K562 (cell line): ENCODE results near the gene PLK5. TPM values are rescaled to one million over a fixed set of nuclear protein-coding genes. Genes with fewer than 3 reads are reported as not detected.

Experiments
- ATAC-seq: fragments of 200-7000 bp; cut with Tn5 transposase; 3 replicates; pipeline ENCODE4 v1.9.1; 2020; ENCODE audit warnings: moderate library complexity
- BruUV-seq: library from RNA; stranded (reverse); fragments of 400-500 nt; replicated peaks from 2 replicates; lab custom pipeline; 2021; lab: Mats Ljungman, UMichigan
- CTCF ChIA-PET: fragments of 300-600 bp; formaldehyde crosslinking; extraction: SDS; loops from one replicate; lab custom pipeline; 2021; ENCODE audit warnings: low intra/inter-chr PET ratio; lab: Yijun Ruan, JAX
- POLR2A ChIA-PET: fragments of 300-600, 350-650 bp; sonication (Branson Sonifier 250); formaldehyde crosslinking; extraction: SDS; loops from one replicate; lab custom pipeline; 2021; ENCODE audit warnings: antibody characterized with exemption, inconsistent platforms; lab: Yijun Ruan, JAX
- DNase-seq, 4 experiments: peaks; one replicate each; pipeline versions ENCODE4 v3.0.0 to v3.0.0-alpha.2; 2011 to 2018; ENCODE audit warnings: low spot score in 3 of 4, mixed read lengths in 3 of 4; ENCODE audit errors: extremely low read depth in 1 of 4
- FAIRE-seq: peaks from 2 replicates; lab custom pipeline; 2011; peaks lifted over from hg19 to GRCh38; lab: Jason Lieb, UNC
- H2AFZ ChIP-seq: 2 replicates; pipeline ENCODE4 v1.6.0; 2011; ENCODE audit warnings: low read depth, low read length, control low read depth, inconsistent platforms
- H3K27ac ChIP-seq: fragments of 200-600 bp; 3 replicates; pipeline ENCODE4 v1.8.0; 2011; ENCODE audit warnings: low read depth, mild to moderate bottlenecking, control low read depth, inconsistent platforms, low read length, moderate library complexity, mixed read lengths; ENCODE audit errors: extremely low read depth
- H3K27me3 ChIP-seq, 2 experiments: fragments of 300-600 bp in 1 of 2; 2 replicates in 1 of 2; 3 replicates in 1 of 2; pipeline versions ENCODE4 v1.6.0 to v1.8.0; 2011; ENCODE audit warnings: inconsistent platforms in 2 of 2, low read length in 2 of 2, mild to moderate bottlenecking in 1 of 2, mixed read lengths in 1 of 2, moderate library complexity in 1 of 2; ENCODE audit not compliant: control insufficient read depth in 2 of 2, insufficient read depth in 2 of 2
- H3K36me3 ChIP-seq: fragments of 300-600 bp; 3 replicates; pipeline ENCODE4 v1.8.0; 2011; ENCODE audit warnings: mild to moderate bottlenecking, low read length, inconsistent platforms; ENCODE audit not compliant: control insufficient read depth, insufficient read depth
- H3K4me1 ChIP-seq, 2 experiments: fragments of 200-600 bp in 1 of 2; replicated peaks in 1 of 2; 2 replicates in 1 of 2; 3 replicates in 1 of 2; pipeline versions ENCODE4 v1.5.1 to v1.8.0; 2011; ENCODE audit warnings: inconsistent platforms in 2 of 2, low read length in 2 of 2, mild to moderate bottlenecking in 1 of 2, mixed read lengths in 1 of 2, moderate library complexity in 1 of 2; ENCODE audit not compliant: control insufficient read depth in 2 of 2, insufficient read depth in 2 of 2
- H3K4me2 ChIP-seq: 2 replicates; pipeline ENCODE4 v1.6.1; 2011; ENCODE audit warnings: low read length, control low read depth, inconsistent platforms, mixed read lengths; ENCODE audit not compliant: insufficient read depth
- H3K4me3 ChIP-seq: fragments of 200-600 bp; sonication (generic), shearing (Covaris generic); 2 replicates; pipeline ENCODE4 v1.5.1; 2016; ENCODE audit warnings: control low read depth, inconsistent platforms
- H3K79me2 ChIP-seq: fragments of 200-600 bp; 3 replicates; pipeline ENCODE4 v1.8.0; 2011; ENCODE audit warnings: low read length, inconsistent platforms; ENCODE audit not compliant: control insufficient read depth, insufficient read depth
- H3K9ac ChIP-seq, 2 experiments: 2 replicates each; pipeline versions ENCODE4 v1.6.0 to v1.6.1; 2011; ENCODE audit warnings: low read depth in 2 of 2, low read length in 2 of 2, control low read depth in 1 of 2, inconsistent platforms in 1 of 2, mild to moderate bottlenecking in 1 of 2, mixed read lengths in 1 of 2; ENCODE audit not compliant: insufficient read depth in 1 of 2
- H3K9me1 ChIP-seq: one replicate; pipeline ENCODE4 v1.6.0; 2011; ENCODE audit warnings: inconsistent platforms, mild to moderate bottlenecking, low read length, moderate library complexity; ENCODE audit not compliant: control insufficient read depth, insufficient read depth
- H3K9me3 ChIP-seq: replicated peaks from 2 replicates; pipeline ENCODE4 v1.5.1; 2011; ENCODE audit warnings: low read depth, low read length, inconsistent platforms; ENCODE audit not compliant: control insufficient read depth, insufficient read depth
- H4K20me1 ChIP-seq: replicated peaks from 2 replicates; pipeline ENCODE4 v1.6.1; 2011; ENCODE audit warnings: low read length, inconsistent platforms, mixed read lengths; ENCODE audit not compliant: control insufficient read depth, insufficient read depth
- BDP1 ChIP-seq: IDR thresholded peaks from 3 replicates; pipeline ENCODE4 v1.6.1; 2011; ENCODE audit not compliant: insufficient read length, insufficient read depth
- CBX5 ChIP-seq: IDR thresholded peaks from 2 replicates; pipeline ENCODE4 v1.6.1; 2014; ENCODE audit warnings: low read depth, borderline replicate concordance
- EGR1 ChIP-seq: fragments of 450-650 bp; conservative IDR thresholded peaks from 2 replicates; pipeline ENCODE4 v1.6.1; 2017; ENCODE audit warnings: mild to moderate bottlenecking
- PHB ChIP-seq: fragments of 250-450 bp; sonication (Bioruptor Pico); IDR thresholded peaks from 2 replicates; pipeline ENCODE4 v1.5.0; 2021
- PHF20 ChIP-seq: fragments of 450-650 bp; IDR thresholded peaks from 2 replicates; pipeline ENCODE4 v1.6.1; 2018; ENCODE audit not compliant: partially characterized antibody
- RB1 ChIP-seq: fragments of 450-650 bp; IDR thresholded peaks from 2 replicates; pipeline ENCODE4 v1.6.1; 2017; ENCODE audit warnings: low read depth, mild to moderate bottlenecking
- SMAD2 ChIP-seq: fragments of 150-350 bp; IDR thresholded peaks from 2 replicates; pipeline ENCODE4 v1.6.1; 2014; ENCODE audit warnings: low read depth, mild to moderate bottlenecking, low read length
- ZNF79 ChIP-seq: fragments of 250-450 bp; sonication (Bioruptor Pico); IDR thresholded peaks from 2 replicates; pipeline ENCODE4 v1.4.0; 2020; ENCODE audit warnings: low read depth, mild to moderate bottlenecking, moderate library complexity
- whole genome bisulfite sequencing: fragments of 100-300 bp; shearing (Covaris generic); methylation state at CpG from one replicate; pipeline ENCODE4 v1.1.6; 2016; ENCODE audit warnings: low coverage, mixed read lengths; ENCODE audit not compliant: insufficient coverage; ENCODE audit errors: missing lambda C conversion rate; 5-methylcytosine and 5-hydroxymethylcytosine counted together
- in situ Hi-C: fragments of 300-500 bp; cut with MboI; formaldehyde crosslinking; loops from 4 replicates; pipeline ENCODE4 v1.15.0; 2018; ENCODE audit warnings: inconsistent platforms, mixed read lengths
- intact Hi-C: fragments of 100-400 bp; cut with micrococcal nuclease; formaldehyde crosslinking; loops from 2 replicates; pipeline ENCODE4 v1.14.2; 2022
- polyA plus RNA-seq, 8 experiments: library from polyadenylated mRNA; depleted of rRNA in 4 of 8; stranded (reverse) in 5 of 8; unstranded in 3 of 8; fragments of >200 nt; fragmentation: Nextera tagmentation in 2 of 8; fragmentation: Illumina TruSeq in 1 of 8; extraction: Ambion mirVana in 2 of 8; extraction: Trizol in 1 of 8; gene quantifications; 2 replicates each; pipeline versions ENCODE4 v1.2.1 to v1.2.3, GENCODE V29; 2011 to 2014; ENCODE audit warnings: inconsistent platforms in 1 of 8, missing spikeins in 1 of 8
- total RNA-seq, 7 experiments: library from RNA; depleted of rRNA in 6 of 7; stranded (reverse); fragments of >200 nt in 6 of 7; fragmentation: Illumina TruSeq in 2 of 7; extraction: Trizol in 2 of 7; gene quantifications; 2 replicates each; pipeline versions ENCODE4 v1.2.1 to v1.2.3, GENCODE V29; 2011 to 2021; ENCODE audit warnings: low replicate concordance in 1 of 7
- TF ChIP-seq, protein P1 (sequence below): sonication (generic); IDR thresholded peaks from 2 replicates; pipeline ENCODE4 v1.6.1; 2016

Gene PLK5
- total and polyA plus RNA-seq, 9 of the 15 experiments (the other 6 are each of a cell fraction or from before 2014, with no cell fraction given) = 0.04 to 0.23 (median 0.11) TPM; not detected in 5

DNA sequence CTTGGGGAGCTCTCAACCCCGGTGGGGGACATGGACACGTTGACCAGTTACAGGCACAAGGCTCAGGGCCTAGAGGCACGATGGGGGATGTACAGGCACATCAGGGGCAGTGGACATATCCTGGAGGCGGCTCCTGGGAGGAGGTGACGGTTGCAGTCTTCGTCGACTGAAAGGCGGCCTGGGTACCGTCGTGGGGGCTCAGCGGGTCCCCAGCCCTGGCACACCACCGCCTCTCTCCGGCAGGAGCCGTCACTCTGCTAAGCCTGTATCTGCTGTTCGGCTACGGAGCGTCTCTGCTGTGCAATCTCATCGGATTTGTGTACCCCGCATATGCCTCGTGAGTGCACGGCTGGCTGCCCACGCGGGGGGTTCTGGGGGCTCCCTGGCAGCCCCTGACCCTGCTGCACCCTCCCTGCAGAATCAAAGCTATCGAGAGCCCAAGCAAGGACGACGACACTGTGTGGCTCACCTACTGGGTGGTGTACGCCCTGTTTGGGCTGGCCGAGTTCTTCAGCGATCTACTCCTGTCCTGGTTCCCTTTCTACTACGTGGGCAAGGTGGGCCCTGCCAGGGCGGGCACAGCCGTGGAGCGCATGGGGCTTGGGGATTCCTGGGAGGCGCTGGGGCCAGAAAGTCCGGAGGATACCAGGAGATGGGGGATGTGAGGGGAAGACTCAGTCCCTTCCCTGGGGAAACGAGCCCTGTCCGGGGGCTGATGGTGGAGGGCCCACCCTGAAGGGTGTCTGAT, 28.7 kb upstream of the PLK5 start:
- Histone ChIP-seq H3K36me3 (no peaks in the 10 kb centered on the region), H3K27ac (no peak overlapping the region; the same call in 2 of the 3 replicates)
- no TSS peak for BruUV-seq
- intact Hi-C loops = no loop called here
- DNase-seq = no peak
- ChIA-PET POLR2A (no interaction called here), CTCF (interaction anchor here (0.6 kb wide), 1 partner anchor 11 kb away, joined by 3 read pairs; no protein-coding TSS in a partner anchor)
- ATAC-seq = no peak
- TF ChIP-seq, protein P1, sequence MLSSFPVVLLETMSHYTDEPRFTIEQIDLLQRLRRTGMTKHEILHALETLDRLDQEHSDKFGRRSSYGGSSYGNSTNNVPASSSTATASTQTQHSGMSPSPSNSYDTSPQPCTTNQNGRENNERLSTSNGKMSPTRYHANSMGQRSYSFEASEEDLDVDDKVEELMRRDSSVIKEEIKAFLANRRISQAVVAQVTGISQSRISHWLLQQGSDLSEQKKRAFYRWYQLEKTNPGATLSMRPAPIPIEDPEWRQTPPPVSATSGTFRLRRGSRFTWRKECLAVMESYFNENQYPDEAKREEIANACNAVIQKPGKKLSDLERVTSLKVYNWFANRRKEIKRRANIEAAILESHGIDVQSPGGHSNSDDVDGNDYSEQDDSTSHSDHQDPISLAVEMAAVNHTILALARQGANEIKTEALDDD = no peak
- TF ChIP-seq PHB (CRISPR knock-in tag) = no peak
- no peak for TF ChIP-seq ZNF79 (CRISPR knock-in tag)
- TF ChIP-seq SMAD2 = no peak
- TF ChIP-seq EGR1 = no peak
- no peak for TF ChIP-seq CBX5
- no peak for TF ChIP-seq BDP1
- TF ChIP-seq PHF20 = no peak
- no peak for TF ChIP-seq RB1
- TF ChIP-seq, all 486 proteins: peak for 0
- Histone ChIP-seq H3K4me3 (no peak overlapping the region), H3K4me2 (no peak overlapping the region), H2AFZ (no peak overlapping the region), H3K9me1 (no peaks in the 10 kb centered on the region), H3K79me2 (peaks cover 27% of the 10 kb centered on the region), H3K9me3 (no peaks in the 10 kb centered on the region), H4K20me1 (peaks cover 6% of the 10 kb centered on the region; the same call in 1 of the 2 replicates), H3K4me1 (peaks cover 21 to 86% of the 10 kb centered on the region in 2 experiments), H3K27me3 (no peaks in the 10 kb centered on the region), H3K9ac (peak overlapping the region in 1 of 2 experiments; percentile 14; a peak in 1 of 4 replicates)
- in situ Hi-C loops = no loop called here
- FAIRE-seq = no peak
- 83% methylated on average over 32 of the region's 37 CpGs for WGBS
